GM19328 (cell line): Measurements from ENCODE around the gene TRPM7.
"Not testable (repeated sequence)": the region's sequence is repeated elsewhere in the genome, so short reads cannot be mapped to it uniquely, and the experiment has no call there.

Experiments
- ATAC-seq: cut with Tn5 transposase; IDR thresholded peaks from one replicate; pipeline ENCODE4 v1.9.1; 2021; ENCODE audit warnings: mild to moderate bottlenecking, moderate library complexity; ENCODE audit not compliant: unreplicated experiment

TRPM7 gene

GRCh38 chr15:50573842-50574241 lies 112.8 kb downstream of the TRPM7 start:
- ATAC-seq: not testable (repeated sequence)

GRCh38 chr15:50563756-50564155 lies 122.8 kb downstream of the TRPM7 start:
- no peak for ATAC-seq

DNA sequence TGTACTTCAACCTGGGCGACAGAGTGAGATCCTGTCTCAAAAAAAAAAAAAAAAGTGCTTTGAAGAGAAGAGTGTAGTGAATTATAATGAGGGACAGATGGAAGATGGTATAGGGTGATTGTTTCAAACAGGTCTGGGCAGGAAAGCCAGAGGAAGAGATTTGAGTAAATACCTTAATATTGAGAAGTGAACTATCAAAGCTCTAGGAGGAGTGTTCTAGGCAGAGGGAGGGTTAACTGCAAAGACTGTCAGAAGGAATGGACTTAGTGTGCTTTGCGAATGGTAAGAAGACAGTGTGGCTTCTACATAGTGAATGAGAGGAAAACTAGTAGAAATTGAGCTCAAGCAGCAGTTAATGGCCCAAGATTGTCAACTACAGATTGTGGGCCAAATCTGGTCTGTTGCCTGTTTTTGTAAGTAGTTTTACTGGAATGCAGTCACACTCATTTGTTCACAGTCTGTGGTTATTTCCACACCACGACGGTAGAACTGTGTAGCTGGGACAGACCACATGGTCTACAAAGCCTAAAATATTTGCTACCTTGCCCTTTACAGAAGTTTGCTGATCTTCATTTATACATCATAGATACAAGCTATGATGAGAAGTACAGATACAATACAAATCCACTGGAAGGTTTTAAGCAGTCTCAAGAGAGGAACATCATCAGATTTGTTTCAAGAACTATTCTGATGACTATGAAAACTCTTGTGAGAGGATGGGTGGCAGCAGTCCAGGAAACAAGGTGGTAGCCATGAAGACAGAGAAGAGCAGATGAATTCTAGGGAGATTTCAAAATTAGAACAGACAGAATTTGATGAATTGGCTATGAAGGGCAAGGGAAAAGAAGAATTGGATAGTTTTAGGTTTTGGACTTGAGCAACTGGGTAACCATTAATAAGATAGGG lies 123.6 kb downstream of the TRPM7 start:
- no peak for ATAC-seq

GRCh38 chr15:50558012-50558411 lies 128.6 kb downstream of the TRPM7 start:
- no peak for ATAC-seq

- ATAC-seq: no peak
Observed at GRCh38 chr15:50556642-50557371, 129.8 kb downstream of the TRPM7 start.

DNA sequence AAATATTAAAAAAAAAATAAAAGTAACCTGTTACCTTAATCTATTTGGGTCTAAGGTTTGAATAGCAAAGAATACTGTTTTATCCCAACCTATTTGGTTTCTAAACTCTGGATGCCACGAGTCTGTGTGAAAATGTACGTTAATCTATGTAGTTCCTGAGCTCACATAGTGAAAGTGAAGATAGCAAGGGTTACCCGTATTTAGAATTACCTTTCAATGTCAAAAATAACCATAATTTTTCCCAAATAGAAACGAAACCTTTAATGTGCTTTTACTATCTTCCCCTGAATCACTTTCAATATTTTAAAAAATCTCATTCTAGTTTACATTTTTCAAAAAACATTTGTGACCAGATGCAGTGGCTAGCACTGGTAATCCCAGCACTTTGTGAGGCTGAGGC lies 134.4 kb downstream of the TRPM7 start:
- no peak for ATAC-seq

- no peak for ATAC-seq
Observed at GRCh38 chr15:50549326-50549725, 137.3 kb downstream of the TRPM7 start.

DNA sequence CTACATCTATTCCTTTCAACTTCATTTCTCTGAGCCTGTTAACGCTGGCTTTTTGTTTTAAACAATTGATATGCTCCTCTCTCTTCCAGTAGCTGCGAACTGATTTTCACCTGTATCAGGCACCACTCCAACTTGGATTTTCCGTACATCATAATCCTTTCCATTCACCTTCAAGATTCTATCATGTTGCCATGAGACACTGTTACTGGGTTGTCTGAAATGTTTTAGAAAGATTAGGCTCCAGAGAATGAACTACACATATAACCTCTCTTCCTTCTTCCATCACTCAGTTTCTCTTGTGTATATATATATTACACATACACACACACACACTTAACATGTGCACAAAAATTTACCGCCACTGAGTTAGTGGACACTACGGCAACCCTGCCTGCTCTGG lies 140.0 kb downstream of the TRPM7 start, which contains the start of gene USP50:
TSS of gene USP50 (minus strand) at position 101 of the 400 bp plus-strand sequence. CDS start 141 bp downstream, outside the sequence.
- no peak for ATAC-seq

GRCh38 chr15:50544368-50544767 lies 142.2 kb downstream of the TRPM7 start:
- no peak for ATAC-seq

DNA sequence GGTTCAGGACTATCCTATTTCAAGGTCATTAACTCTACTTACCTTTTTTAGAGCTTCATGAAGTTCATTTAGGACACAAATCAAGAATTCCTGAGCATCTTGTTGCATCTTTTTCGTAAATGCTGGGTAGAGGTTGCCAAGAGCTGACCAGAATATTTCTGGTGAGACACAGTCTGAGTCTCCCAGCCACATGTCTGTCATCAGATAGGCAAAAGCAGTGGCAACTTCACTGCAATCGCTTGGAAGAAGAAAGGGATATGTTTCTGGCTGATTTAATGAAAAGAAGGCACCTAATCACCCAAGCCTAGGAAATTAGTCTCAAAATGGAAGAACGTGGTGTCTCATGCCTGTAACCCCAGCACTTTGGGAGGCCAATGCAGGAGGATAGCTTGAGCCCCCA lies 143.0 kb downstream of the TRPM7 start:
- ATAC-seq: no peak

DNA sequence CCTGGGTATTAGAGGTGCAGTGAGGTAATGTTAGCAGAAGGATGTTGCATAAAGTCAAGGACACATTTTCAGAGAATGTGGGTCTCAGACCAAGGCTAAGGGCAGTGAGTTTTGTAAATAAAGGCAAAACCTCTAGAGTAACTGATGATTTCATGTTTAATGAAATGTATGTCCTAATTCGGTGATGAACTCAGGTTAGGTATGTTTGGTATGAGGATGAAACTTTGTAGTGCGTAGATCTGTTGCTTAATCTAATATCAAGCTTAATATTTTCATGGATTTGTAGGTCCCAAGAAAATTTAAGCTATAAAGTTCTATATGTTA lies 143.7 kb downstream of the TRPM7 start:
- no peak for ATAC-seq

DNA sequence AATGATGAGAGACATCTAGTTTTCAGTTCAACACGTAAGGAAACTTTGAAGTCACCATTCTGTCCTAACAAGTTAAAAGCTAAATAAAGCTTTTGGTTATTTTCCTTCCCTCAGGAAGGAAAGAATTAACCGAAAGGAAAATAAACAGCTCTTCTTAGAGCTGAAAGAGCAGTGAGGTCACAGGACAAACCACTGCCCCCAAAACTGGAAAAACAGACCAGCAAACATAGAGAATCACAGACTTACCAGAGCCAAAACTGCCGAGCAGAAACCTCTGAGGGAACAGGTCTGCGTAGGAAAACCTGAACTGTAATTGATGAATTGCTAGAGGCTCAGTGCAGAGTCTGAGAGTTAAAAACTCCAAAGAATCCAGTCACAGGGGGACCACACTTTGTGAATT lies 154.8 kb downstream of the TRPM7 start:
- no peak for ATAC-seq

- ATAC-seq: no peak
Observed at GRCh38 chr15:50531163-50531562, 155.4 kb downstream of the TRPM7 start.

DNA sequence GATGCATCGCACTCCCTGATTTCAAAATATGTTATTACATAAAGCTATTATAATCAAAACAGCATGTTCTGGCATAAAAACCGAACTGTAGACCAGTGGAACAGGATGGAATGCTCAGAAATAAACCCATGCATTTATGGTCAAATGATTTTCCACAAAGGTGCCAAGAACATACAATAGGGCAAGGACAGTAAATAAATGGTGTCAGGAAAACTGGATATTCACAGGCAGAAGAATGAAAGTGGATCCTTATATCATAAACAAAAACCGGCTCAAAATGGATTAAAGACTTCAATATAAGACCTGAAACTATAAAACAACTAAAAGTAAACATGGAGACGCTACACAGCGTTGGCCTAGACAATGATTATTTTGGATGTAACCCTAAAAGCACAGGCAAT lies 162.7 kb downstream of the TRPM7 start:
- ATAC-seq: no peak

- no peak for ATAC-seq
Observed at GRCh38 chr15:50519740-50520425, 166.7 kb downstream of the TRPM7 start.

GRCh38 chr15:50513001-50513400 lies 173.6 kb downstream of the TRPM7 start:
- ATAC-seq: no peak
